Measurements from ENCODE around the gene GARIN5B. TPM values are rescaled to one million over a fixed set of nuclear protein-coding genes. Genes with fewer than 3 reads are reported as not detected.
"Not testable (repeated sequence)": the region's sequence is repeated elsewhere in the genome, so short reads cannot be mapped to it uniquely, and the experiment has no call there.

GARIN5B gene
- total RNA-seq (not detected), polyA plus RNA-seq (not detected)

- 77 to 82% methylated on average over 27 of the region's 27 CpGs for WGBS, 2 donors
- no peaks in the 10 kb centered on the region for H3K4me1 ChIP-seq
- intact Hi-C loops (cut with DNase I): no loop called here
- no peaks in the 10 kb centered on the region for H3K36me3 ChIP-seq
- no peak within 1 kb of the TSS for H3K27ac ChIP-seq
- H3K4me3 ChIP-seq: no peak within 1 kb of the TSS
- H3K9me3 ChIP-seq: no peaks in the 10 kb centered on the region
- H3K27me3 ChIP-seq: peaks cover 4 to 16% (median 6%) of the 10 kb centered on the region in 3 donors
- TF ChIP-seq POLR2AphosphoS5 (IDR thresholded peaks at IDR 0.05): no peak
- no peak for DNase-seq
These were observed at the start of gene GARIN5B for GRCh38 chr19:55362990-55363716. GARIN5B (minus strand) TSS chr19:55363260; CDS start chr19:55363066, 194 bp downstream.

GRCh38 chr19:55410168-55410567 is 47.1 kb upstream of the GARIN5B start:
- peaks cover 0 to 22% (median 20%) of the 10 kb centered on the region in 4 donors for H3K4me1 ChIP-seq
- no peak for DNase-seq
- no peaks in the 10 kb centered on the region for H3K27me3 ChIP-seq
- no peak overlapping the region for H3K27ac ChIP-seq
- WGBS, 2 donors: 94 to 97% methylated on average over 2 of the region's 2 CpGs
- peaks cover 0 to 9% (median 2%) of the 10 kb centered on the region in 4 donors for H3K36me3 ChIP-seq
- TF ChIP-seq CTCF (IDR thresholded peaks at IDR 0.05): no peak
- no peak for TF ChIP-seq POLR2A (IDR thresholded peaks at IDR 0.05)
- no peak for TF ChIP-seq POLR2AphosphoS5 (IDR thresholded peaks at IDR 0.05)
- no peak for TF ChIP-seq EP300 (IDR thresholded peaks at IDR 0.05)
- no peak overlapping the region for H3K4me3 ChIP-seq
- intact Hi-C loops (cut with DNase I): loop anchor here (10.0 kb wide), 1 partner anchor 265 kb away; the partner anchor contains the start of gene TNNT1
- peaks cover 0 to 1% (median 0%) of the 10 kb centered on the region in 4 donors for H3K9me3 ChIP-seq

GRCh38 chr19:55409179-55409578 is 46.1 kb upstream of the GARIN5B start:
- intact Hi-C loops (cut with DNase I): loop anchor here (2.0 to 10.0 kb wide), 3 partner anchors 52 to 1542 kb away; partner anchors contain the start of genes ISOC2 and MYADM
- Histone ChIP-seq H3K4me1 (peaks cover 0 to 22% (median 20%) of the 10 kb centered on the region in 4 donors), H3K36me3 (peaks cover 0 to 17% (median 4%) of the 10 kb centered on the region in 4 donors)
- H3K9me3 ChIP-seq, H3K27me3 ChIP-seq, H3K4me3 ChIP-seq, H3K27ac ChIP-seq, DNase-seq: not testable (repeated sequence)
- 93 to 94% methylated on average over 8 of the region's 8 CpGs for WGBS, 2 donors

- WGBS, 2 donors: 66 to 71% methylated on average over 9 of the region's 9 CpGs
- Histone ChIP-seq H3K36me3 (peaks cover 5 to 24% (median 6%) of the 10 kb centered on the region in 4 donors), H3K9me3 (peaks cover 0 to 1% (median 0%) of the 10 kb centered on the region in 4 donors), H3K4me3 (peak overlapping the region; percentile 82 to 99 (median 89)), H3K27ac (peak overlapping the region; percentile 96 to 100 (median 98)), H3K4me1 (peaks cover 0 to 22% (median 20%) of the 10 kb centered on the region in 4 donors), H3K27me3 (no peaks in the 10 kb centered on the region)
- intact Hi-C loops (cut with DNase I): loop anchor here (2.0 to 10.0 kb wide), 3 partner anchors 52 to 1541 kb away; partner anchors contain the start of genes ISOC2 and MYADM
- no peak for DNase-seq
- no peak for TF ChIP-seq POLR2AphosphoS5 (IDR thresholded peaks at IDR 0.05)
- TF ChIP-seq CTCF (IDR thresholded peaks at IDR 0.05): no peak
These were observed 45.4 kb upstream of the GARIN5B start for GRCh38 chr19:55408533-55408872.

GRCh38 chr19:55407800-55408532 is 44.9 kb upstream of the GARIN5B start:
- H3K4me1 ChIP-seq: peaks cover 0 to 22% (median 20%) of the 10 kb centered on the region in 4 donors
- intact Hi-C loops (cut with DNase I): loop anchor here (1.0 to 10.0 kb wide), 4 partner anchors 23 to 1541 kb away; partner anchors contain the start of genes ISOC2, MYADM and RPL28
- H3K27me3 ChIP-seq: no peaks in the 10 kb centered on the region
- peak in 1 of 4 donors; percentile 36 for TF ChIP-seq EP300 (IDR thresholded peaks at IDR 0.05)
- peak; percentile 31 to 59 for TF ChIP-seq POLR2A (IDR thresholded peaks at IDR 0.05)
- no peak for TF ChIP-seq POLR2AphosphoS5 (IDR thresholded peaks at IDR 0.05)
- H3K4me3 ChIP-seq: peak overlapping the region; percentile 82 to 99 (median 89)
- peak; percentile 100 for DNase-seq
- H3K36me3 ChIP-seq: peaks cover 7 to 29% (median 10%) of the 10 kb centered on the region in 4 donors
- WGBS, 2 donors: 0% methylated on average over 72 of the region's 72 CpGs
- peaks cover 0 to 1% (median 0%) of the 10 kb centered on the region in 4 donors for H3K9me3 ChIP-seq
- peak overlapping the region; percentile 96 to 100 (median 98) for H3K27ac ChIP-seq

- peaks cover 10 to 34% (median 15%) of the 10 kb centered on the region in 4 donors for H3K36me3 ChIP-seq
- TF ChIP-seq POLR2AphosphoS5 (IDR thresholded peaks at IDR 0.05): peak; percentile 96 to 99 (median 99)
- WGBS, 2 donors: 1% methylated on average over 36 of the region's 36 CpGs
These were observed 44.4 kb upstream of the GARIN5B start, which contains the start of gene UBE2S for GRCh38 chr19:55407550-55407799. UBE2S (minus strand) TSS chr19:55407788; CDS start chr19:55407589, 199 bp downstream.

More at GRCh38 chr19:55407550-55407799, 44.4 kb upstream of the GARIN5B start, which contains the start of gene UBE2S:
- H3K9me3 ChIP-seq, H3K27me3 ChIP-seq, DNase-seq: not testable (repeated sequence)
- H3K27ac ChIP-seq: peak within 1 kb of the TSS; percentile 96 to 100 (median 98)
- H3K4me3 ChIP-seq: peak within 1 kb of the TSS; percentile 82 to 99 (median 89)
- H3K4me1 ChIP-seq: peaks cover 0 to 22% (median 20%) of the 10 kb centered on the region in 4 donors
- intact Hi-C loops (cut with DNase I): loop anchor here (1.0 to 10.0 kb wide), 3 partner anchors 22 to 1540 kb away; partner anchors contain the start of genes MYADM and RPL28
